GM12891 (cell line): ENCODE data around the gene WNT4.

ENCODE experiments used
- PAX5 ChIP-seq: IDR thresholded peaks from 2 replicates; pipeline ENCODE4 v1.6.1; 2011; ENCODE audit warnings: low read length, moderate library complexity, mild to moderate bottlenecking; ENCODE audit not compliant: insufficient read depth, severe bottlenecking
- POLR2A ChIP-seq: IDR thresholded peaks from 2 replicates; pipeline ENCODE4 v1.6.1; 2011; ENCODE audit warnings: low read depth, low read length, control low read depth
- POLR2AphosphoS5 ChIP-seq: IDR thresholded peaks from 2 replicates; pipeline ENCODE4 v1.6.1; 2011; ENCODE audit warnings: low read depth, low read length, control low read depth
- POU2F2 ChIP-seq: IDR thresholded peaks from 2 replicates; pipeline ENCODE4 v1.6.1; 2011; ENCODE audit warnings: low read depth, mild to moderate bottlenecking, control low read depth, low read length, moderate library complexity
- SPI1 ChIP-seq: IDR thresholded peaks from 2 replicates; pipeline ENCODE4 v1.6.1; 2011; ENCODE audit warnings: low read depth, low read length, control low read depth

- no peak for TF ChIP-seq SPI1
- no peak for TF ChIP-seq POLR2A
- TF ChIP-seq POLR2AphosphoS5 = no peak
- no peak for TF ChIP-seq PAX5
- TF ChIP-seq POU2F2 = no peak
Observed at GRCh38 chr1:22174446-22175220, 31.7 kb upstream of the WNT4 start.
